ENCODE results near the gene KIRREL3.

KIRREL3 gene

DNA sequence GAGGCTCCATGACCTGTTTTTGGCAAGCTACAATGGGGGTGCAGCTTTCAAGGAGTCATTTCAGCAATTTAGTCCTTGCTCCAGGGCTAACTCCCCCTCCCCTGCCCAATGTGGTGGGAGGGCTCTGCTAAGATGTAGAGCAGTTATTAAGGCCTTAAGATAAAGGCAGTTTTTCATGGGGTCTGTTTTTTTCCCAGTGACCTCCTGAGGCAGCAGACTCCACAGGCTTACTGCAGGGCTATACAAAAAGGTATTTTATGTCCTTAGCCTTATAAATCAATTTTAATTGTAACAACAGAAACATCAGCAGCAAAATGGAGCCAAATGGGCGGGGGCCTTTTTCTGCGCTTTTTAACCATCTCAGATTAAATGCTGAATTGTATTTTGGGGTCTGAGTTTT, 192.3 kb downstream of the KIRREL3 start:
- no peak for FAIRE-seq
- no peak for DNase-seq (ENCODE audit: insufficient read length, low spot score)

DNA sequence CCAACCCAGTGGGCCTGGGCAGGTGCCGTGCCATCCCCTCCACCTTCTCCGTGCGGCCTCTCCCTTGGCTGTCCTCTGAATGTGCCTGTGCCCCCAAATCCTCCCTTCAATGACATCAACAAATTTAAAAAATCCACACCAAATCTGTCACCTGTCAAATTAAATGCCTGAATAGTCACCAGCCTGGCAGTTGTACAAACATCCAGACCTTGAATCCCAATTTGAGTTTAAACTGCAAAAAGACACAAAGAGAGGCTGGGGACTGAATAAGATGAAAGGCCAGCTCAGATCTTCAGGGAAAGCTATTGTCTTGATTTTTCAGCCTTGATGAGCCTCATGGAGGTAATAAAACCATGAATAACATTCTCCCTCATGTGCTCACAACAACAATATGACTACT, 194.7 kb downstream of the KIRREL3 start:
- DNase-seq (ENCODE audit: insufficient read length, low spot score) (no peak), FAIRE-seq (no peak)

DNA sequence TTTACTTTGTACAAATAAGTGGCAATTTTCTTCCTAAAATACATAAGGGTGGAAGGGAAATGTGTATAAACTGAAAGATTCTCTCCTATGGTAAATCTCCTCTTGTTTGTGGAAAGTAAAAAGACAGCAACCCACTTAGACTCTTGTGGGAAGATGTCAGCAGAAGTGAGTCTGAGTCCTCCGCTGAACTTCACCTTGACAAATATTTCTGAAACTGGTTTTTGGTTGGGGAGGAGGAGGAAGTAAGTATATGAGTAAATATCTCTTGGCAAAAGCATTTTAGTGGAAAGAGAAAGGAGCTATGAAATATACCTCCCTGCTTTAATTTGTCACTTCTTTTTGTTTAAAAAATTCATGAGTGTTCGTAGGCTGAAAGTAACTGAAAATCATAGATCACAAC, 196.2 kb downstream of the KIRREL3 start:
- FAIRE-seq (no peak), DNase-seq (ENCODE audit: insufficient read length, low spot score) (no peak)

DNA sequence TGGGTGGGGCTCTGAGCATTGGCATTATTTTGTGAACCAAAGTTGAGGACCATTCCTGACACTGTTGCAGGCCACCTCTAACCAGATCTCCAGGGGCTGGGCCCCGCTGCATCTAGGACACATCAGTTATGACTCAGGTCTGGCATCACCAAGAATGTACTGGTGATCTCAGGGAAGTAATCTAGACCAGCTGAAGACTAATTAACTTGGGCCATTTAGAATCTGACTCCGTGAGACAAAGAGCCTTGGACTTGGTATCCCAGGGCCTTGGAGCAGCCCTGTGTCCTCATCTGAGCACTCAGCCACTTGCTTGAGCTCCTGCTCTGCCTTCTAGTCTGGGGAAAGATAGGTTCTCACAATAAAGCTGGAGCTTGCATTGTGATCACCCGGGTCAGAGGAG, 200.6 kb downstream of the KIRREL3 start:
- no peak for DNase-seq (ENCODE audit: insufficient read length, low spot score)

DNA sequence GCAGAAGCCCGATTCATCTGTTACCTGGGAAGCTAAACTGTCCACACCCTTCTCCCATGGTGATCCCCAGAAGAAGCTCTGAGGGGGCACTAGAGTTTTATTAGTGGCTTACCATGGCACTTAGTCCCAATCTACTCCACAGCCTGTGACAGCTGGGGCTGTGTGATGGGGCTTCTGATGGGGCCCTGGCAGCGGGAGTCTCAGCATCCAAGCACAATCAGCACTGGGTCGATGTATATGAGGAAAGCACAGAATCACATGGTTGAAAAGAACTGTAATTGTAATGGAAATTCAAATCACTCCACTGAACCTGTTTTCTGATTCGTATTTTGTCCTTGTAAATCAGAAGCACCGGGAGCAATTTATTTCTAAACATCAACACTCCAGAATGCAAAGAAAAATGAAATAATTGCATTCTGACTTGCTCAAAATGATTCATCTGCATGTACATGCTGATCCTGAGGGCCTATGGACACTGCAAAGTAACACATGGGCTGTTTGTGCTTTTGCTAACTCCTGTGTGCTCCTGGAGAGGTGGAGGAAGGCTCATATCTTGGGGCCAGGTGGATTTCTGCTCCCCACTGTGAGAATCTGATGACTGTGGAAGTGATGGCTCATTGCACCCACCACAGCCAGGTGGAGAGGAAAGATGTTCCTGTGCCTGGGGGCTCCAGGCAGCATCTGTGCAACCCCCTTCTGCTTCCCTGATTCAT, 203.0 kb downstream of the KIRREL3 start:
- FAIRE-seq (no peak), DNase-seq (ENCODE audit: insufficient read length, low spot score) (no peak)

More for the DNA sequence above, 200.6 kb downstream of the KIRREL3 start:
- no peak for FAIRE-seq

DNA sequence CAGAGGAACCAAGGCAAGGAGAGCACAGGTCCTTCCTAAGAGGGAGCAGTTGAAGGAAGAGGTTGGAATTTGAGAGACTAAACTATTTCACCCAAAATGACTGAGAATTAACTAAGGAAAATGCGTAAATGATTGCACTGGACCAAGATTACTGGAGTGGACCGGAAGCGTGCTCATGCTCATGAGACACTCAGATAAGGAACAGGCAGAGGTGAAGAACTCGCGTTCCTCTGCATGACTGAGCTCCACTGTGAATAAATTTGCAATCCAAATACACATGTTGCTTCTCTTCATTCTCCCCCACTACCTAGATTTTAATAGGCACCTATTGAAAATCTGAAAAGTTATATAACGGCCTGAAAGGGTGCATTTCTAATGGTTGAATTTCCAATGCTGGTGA, 207.0 kb downstream of the KIRREL3 start:
- no peak for DNase-seq (ENCODE audit: insufficient read length, low spot score)
- FAIRE-seq, result no peak

DNA sequence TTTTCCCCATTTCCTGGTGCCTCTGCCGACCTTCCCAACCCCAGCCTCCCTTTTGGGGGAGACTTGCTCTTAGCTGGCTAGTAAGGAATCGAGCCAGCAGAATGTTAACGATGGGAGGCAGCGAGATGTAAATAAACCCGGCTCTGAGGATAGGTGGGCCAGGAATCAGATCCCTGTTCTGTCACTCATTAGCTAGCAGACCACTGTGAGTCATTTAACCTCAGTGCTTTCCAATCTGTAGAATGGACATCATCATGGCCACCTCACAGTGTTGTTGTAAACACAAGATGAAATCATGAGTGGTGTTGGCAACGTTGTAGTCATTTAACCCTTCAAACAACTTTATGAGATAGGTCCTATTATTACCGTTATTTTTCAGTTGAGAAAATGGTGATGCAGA, 208.6 kb downstream of the KIRREL3 start:
- FAIRE-seq, result no peak
- DNase-seq (ENCODE audit: insufficient read length, low spot score), result no peak

DNA sequence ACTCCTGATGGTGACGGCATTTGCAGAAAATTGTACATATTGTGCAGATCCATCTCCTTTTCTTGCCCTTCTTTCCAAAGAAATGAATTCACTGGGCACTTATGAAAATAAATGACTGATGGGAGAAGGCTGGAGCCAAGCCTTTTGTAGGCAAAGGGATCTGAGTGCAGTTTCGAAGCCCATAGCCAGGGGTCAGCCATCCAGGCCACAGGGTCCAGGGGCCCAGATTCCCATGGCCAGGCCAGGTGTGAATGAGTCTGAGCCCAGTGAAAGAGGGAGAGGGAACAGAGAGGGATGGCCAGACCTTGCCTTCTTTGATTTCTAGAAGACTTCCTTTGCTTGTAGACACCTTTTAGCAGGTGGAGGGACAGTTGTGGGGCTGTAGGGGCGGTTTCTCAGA, 209.1 kb downstream of the KIRREL3 start:
- no peak for DNase-seq (ENCODE audit: insufficient read length, low spot score)
- no peak for FAIRE-seq

DNA sequence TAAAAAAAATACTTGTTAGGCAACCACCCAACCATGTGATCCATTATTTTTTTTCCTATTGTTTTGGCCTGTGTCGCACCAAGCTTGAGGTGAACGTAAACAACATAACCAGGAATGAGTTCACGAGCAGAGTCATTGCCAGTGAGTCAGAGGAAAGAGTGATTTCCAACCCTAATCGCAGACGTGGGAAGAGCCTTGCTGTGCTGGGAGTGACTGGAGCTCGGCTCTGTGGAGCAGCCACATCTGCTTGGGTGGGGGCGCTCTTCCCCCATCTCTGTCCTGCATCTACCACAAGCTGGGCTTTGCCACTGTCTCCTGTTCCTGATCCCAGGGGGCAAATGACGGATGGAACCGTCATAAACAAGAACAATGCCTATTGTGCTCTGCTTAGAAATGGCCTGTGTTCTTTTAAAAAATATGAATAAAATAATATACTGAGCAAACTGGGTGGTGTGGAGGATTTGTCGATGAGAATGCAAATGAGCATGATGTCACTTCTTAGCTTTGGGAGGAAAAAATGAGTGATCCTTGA, 210.0 kb downstream of the KIRREL3 start:
- FAIRE-seq, result no peak
- DNase-seq (ENCODE audit: insufficient read length, low spot score), result peak; percentile 38

DNA sequence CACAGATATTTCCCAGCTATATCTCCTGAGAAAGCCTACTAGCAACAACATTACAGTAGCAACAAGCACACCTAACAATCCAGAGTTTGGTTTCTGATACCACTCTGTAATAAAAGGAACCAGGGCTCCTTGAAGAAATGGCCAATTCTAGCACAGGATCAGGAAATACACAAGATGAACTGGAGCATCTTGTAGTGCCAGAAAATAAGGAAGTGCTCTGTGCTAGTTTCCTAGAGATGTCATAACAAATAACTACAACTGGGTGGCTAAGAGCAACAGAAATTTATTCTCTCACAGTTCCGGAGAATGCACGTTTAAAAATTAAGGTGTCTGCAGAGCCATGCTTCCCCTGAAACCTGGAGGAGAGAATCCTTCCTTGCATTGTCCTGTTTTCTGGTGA, 217.8 kb downstream of the KIRREL3 start:
- DNase-seq (ENCODE audit: insufficient read length, low spot score) (no peak), FAIRE-seq (no peak)

DNA sequence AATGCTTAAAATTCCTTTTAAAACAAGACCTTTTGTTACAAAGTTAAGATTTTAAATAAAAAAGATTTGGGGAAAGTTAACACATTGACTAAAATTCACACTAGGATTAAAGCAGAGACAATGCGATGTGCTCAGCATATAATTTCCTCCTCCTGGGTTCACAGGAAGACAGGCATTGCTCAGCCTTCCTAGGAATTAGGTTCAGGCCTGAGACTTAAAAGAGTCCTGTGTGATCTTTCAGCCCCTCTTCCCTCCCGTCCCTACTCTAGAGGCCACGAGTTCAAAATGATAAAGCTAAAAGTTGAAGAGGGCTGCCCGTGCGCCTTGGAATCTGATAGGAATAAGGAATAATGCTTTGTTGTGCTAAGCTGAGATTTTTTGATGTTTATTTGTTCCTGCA, 218.6 kb downstream of the KIRREL3 start:
- DNase-seq (ENCODE audit: insufficient read length, low spot score) (no peak), FAIRE-seq (no peak)

DNA sequence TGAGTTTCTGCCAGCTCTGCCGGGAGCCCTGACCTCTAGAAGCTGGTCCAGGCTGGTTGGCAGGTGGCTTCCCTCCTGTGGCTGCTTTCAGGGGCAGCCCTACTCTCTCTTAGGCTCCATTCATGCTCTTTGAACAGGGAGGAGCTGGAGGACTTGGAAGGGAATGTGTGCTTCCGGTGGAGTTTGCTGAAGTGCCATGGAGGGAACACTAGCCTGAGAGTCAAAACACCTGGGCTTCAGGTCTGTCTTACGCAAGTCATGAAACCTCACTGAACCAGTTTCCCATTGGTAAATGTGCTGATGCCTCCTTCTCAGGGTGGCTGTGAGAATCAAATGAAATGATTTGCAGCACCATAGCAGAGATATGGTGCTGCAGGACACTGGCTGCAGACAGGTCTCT, 224.5 kb downstream of the KIRREL3 start:
- FAIRE-seq (no peak), DNase-seq (ENCODE audit: insufficient read length, low spot score) (no peak)

DNA sequence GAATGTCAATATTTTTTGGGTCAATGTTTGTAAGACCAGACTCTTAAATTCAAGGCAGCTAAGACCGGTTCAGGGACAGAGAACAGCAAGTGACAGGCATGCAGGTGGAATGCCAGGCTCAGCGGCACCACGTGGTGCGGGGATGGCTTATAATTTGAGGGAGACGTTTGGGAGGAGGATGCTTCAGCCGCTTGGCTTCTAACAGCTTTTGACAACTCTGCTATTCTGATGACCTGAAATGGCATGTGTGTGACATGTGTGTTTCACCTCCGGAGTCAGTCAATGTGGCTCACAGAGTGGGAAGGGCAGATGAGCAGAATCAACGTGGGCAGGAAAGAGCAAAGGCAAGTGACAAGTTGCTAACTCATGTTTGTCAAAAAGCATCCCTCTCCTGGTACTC, 228.3 kb downstream of the KIRREL3 start:
- DNase-seq (ENCODE audit: insufficient read length, low spot score) (no peak), FAIRE-seq (no peak)

DNA sequence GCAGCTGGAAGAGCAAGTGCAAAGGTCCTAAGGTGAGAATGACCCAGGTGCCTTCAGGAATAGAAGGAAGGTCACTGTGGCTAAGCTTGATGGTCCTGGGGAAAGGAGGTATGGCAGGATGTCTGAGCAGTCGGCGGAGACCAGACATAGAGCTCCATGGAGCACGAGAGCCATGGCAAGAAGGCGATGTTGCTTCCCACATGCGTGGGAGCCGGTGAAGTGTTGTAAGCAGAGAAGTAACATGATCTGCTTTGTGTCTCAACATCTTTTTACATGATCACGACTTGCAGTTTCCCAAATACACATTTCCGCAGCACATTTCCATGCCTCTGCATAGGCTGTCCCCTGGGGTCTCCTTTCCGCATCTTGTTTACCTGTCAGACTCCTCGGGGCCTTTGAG, 231.9 kb downstream of the KIRREL3 start:
- FAIRE-seq (no peak), DNase-seq (ENCODE audit: insufficient read length, low spot score) (no peak)

DNA sequence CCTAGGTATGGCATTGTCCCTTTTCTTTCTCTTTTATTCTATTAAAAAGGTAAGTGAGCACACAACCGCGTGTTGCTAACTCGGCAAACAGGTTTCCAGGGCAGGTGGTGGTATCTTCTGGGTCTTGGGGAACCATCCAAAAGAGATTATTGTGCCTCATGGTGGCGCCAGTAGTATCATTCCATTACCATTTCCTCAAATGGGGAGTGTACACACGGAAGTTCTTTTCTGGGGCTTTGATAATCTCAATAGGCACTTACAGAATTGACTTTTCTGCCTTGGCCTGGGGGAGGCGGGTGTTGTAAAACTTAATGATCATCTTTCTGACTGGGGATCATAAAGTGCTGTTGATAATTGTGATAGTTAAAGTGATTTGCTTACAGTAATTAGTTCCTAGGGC, 234.1 kb downstream of the KIRREL3 start:
- FAIRE-seq, result no peak
- no peak for DNase-seq (ENCODE audit: insufficient read length, low spot score)

DNA sequence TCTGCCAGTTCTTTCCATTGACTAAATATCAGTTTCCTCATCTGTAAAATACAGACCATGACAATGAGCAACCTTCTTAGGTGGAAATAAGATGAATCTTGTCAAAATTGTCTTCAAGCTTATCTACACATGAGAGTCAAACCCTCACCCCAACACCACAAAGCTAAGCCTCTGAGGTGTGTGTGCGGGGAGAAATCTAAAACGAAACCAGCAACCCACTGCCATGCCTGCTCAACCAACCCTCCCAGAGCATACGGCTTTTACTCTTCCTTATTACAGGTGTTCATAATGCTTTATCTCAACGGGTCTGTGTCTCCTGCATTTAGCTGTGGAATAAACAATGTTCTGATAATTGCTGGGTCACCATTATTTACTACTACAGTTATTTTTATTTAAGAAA, 235.4 kb downstream of the KIRREL3 start:
- no peak for DNase-seq (ENCODE audit: insufficient read length, low spot score)
- no peak for FAIRE-seq

DNA sequence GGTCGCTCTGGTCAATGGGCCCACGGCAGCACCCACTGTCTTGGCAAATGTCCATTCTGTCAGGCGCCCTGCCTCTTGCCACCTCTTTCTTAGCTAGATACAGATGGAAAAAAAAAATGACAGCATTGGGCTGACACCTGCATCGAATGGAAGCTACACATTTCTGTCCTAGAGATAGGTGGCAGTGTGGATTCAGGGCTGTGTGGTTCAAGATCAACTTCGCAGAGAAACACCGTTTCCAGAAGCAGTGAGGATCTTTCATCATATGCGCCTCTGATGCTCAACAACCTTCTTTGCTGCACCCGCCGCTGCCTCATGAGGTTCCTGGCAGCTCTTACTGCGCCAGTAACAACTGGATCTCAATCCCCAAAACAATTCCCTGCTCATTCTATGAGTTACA, 236.3 kb downstream of the KIRREL3 start:
- FAIRE-seq (no peak), DNase-seq (ENCODE audit: insufficient read length, low spot score) (no peak)

DNA sequence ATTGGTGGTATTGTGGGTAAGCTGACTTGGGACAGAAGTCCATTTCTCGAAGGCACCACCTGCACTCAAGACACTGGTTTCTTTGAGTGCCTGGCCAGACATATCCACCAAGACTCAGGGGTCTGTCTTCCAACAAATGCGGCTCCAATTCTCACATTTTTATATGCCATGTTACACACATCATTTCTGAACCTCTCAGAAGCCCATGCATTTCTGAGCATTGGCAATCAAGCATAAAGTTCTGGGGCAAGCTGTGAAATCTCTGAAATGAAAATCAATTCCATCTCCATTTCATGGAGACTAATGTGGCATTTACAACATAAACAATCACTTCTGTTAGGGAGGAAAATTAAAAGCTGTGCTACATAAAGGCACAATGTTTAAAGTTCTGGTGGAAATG, 243.7 kb downstream of the KIRREL3 start:
- FAIRE-seq (no peak), DNase-seq (ENCODE audit: insufficient read length, low spot score) (no peak)

DNA sequence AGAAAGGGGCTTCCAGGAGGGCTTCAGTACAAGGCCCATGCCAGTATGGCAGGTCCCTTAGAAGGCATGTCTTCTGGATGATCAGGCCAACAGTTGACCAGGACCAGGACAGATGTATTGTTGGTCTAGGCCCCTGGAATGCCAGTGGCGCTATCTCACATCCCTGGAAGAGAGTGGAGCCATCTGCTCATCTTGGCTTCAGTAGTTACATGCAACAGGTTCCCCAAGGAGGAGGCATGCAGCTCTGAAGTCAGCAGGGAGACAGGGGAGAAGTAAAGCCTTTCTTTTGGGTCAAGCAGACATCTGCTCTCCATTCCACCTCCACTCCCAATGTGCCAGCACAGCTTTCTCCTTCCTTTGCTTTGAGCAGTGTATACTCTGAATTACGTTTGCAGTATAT, 244.1 kb downstream of the KIRREL3 start:
- FAIRE-seq, result no peak

DNA sequence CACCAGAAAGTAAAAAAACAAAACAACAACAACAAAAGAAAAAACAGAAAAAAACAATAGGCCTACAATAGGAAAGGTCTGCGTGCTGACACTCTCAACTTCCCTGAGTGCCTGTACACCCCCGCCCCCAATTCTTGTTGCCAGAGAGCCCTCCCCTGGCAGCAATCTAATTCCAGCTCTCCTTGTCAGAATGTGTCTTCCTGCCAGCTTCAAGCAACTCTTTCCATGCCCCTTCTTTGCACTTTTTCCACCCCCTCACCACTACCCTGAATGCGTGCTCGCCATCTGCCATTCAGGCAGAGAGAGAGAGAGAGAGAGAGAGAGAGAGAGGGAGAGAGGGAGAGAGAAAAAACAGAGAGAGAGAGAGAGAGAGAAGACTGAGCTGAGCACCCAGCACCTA, 245.0 kb downstream of the KIRREL3 start:
- DNase-seq (ENCODE audit: insufficient read length, low spot score) (no peak), FAIRE-seq (no peak)

More for the DNA sequence above, 244.1 kb downstream of the KIRREL3 start:
- DNase-seq (ENCODE audit: insufficient read length, low spot score), result no peak

DNA sequence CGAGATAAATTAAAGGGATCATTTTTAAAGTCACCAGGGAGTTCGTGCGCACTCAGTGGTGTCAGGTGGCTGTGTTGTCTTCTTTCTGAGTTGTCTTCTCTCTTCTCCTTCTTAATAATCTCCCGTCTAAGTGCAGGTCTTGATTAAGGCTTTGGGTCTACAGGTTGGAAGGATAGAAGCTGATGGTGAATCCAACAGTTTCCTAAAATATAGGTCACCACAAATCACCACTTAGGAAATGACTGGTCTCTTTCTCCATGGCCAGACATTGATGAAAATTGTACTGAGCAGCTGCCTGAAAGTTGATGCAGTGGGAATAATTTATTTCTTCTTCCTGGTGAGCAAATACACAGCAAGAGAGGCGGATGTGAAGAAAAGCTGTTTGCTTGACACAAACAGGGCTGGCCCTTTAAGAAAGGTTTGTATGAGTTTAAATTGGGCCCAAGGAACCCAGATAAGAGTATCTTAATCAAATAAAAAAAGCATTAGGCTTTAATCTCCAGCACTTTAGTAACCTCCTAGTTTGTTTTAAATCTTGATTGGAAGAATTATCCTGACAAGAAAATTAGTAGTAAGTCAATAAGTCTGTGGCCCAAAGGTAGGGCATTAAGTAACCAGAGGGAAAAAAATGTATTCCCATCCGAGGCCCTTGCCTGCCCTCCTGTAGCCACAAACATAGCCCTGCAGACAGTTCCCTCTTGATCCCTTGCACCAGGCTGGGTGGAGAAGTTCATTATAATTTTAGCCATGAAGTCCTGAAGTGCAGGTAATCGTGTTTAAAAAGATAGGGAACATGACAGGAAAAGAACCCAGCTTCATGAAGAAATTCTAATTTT, 245.8 kb downstream of the KIRREL3 start:
- FAIRE-seq (no peak), DNase-seq (ENCODE audit: insufficient read length, low spot score) (no peak)

DNA sequence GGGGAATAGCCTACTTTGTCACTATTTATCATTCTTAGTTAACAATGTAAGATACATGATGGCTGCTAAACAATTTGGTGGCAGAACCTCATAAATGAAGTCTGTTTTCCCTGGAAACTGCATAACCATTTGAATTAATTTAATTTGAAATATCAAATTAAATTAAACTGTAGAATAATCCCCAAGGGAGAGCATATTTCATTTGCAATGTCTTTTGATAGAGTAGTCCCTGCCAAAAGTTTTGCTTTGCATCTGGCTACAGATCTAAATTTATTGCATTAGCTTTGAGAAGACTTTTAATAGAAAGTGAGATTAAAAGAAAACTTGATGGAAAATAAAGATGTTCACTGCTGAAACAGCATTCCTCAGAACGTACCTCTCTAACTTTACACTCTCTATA, 246.6 kb downstream of the KIRREL3 start:
- no peak for FAIRE-seq

More for the DNA sequence above, 246.6 kb downstream of the KIRREL3 start:
- no peak for DNase-seq (ENCODE audit: insufficient read length, low spot score)

Measured in HTR-8/SVneo (cell line).